GM12878 (cell line): ENCODE results near the gene ATN1. TPM values are rescaled to one million over a fixed set of nuclear protein-coding genes. Genes with fewer than 3 reads are reported as not detected.

Source experiments
- BCLAF1 ChIP-seq: fragments of 450-650 bp; IDR thresholded peaks from 2 replicates; pipeline ENCODE4 v1.6.1; 2017; ENCODE audit warnings: antibody characterized with exemption, mild to moderate bottlenecking, moderate library complexity
- CUX1 ChIP-seq: IDR thresholded peaks from 2 replicates; pipeline ENCODE4 v1.6.1; 2012; ENCODE audit warnings: improper control_type of control experiment, low read depth, low read length; ENCODE audit not compliant: insufficient replicate concordance
- IKZF2 ChIP-seq, 2 experiments: fragments of 450-650 bp; IDR thresholded peaks; 2 replicates each; pipeline ENCODE4 v1.6.1; 2017; ENCODE audit warnings: mild to moderate bottlenecking in 2 of 2, moderate library complexity in 2 of 2
- MAX ChIP-seq: IDR thresholded peaks from 2 replicates; pipeline ENCODE4 v1.6.1; 2012; ENCODE audit warnings: low read depth, low read length, improper control_type of control experiment
- MEF2B ChIP-seq: fragments of 450-650 bp; IDR thresholded peaks from 2 replicates; pipeline ENCODE4 v1.6.1; 2018; ENCODE audit warnings: mild to moderate bottlenecking, moderate library complexity; ENCODE audit not compliant: partially characterized antibody, poor library complexity, severe bottlenecking
- MYC ChIP-seq: IDR thresholded peaks from 2 replicates; pipeline ENCODE4 v1.6.1; 2011; ENCODE audit warnings: mild to moderate bottlenecking, low read length, moderate library complexity, inconsistent platforms; ENCODE audit not compliant: insufficient read depth, insufficient replicate concordance, insufficient read length, severe bottlenecking
- PRDM15 ChIP-seq: fragments of 450-650 bp; formaldehyde crosslinking; IDR thresholded peaks from 2 replicates; pipeline ENCODE4 v1.4.0; 2020; ENCODE audit warnings: mild to moderate bottlenecking, moderate library complexity
- RELB ChIP-seq: fragments of 450-650 bp; IDR thresholded peaks from 2 replicates; pipeline ENCODE4 v1.6.1; 2017; ENCODE audit warnings: low read depth, mild to moderate bottlenecking, moderate library complexity
- TCF7 ChIP-seq: IDR thresholded peaks from 2 replicates; pipeline ENCODE4 v1.6.1; 2014; ENCODE audit warnings: antibody characterized with exemption, borderline replicate concordance
- ZBTB33 ChIP-seq: fragments of 450-650 bp; IDR thresholded peaks from 2 replicates; pipeline ENCODE4 v1.6.1; 2017; ENCODE audit warnings: mild to moderate bottlenecking
- polyA plus RNA-seq, 11 experiments: library from polyadenylated mRNA; depleted of rRNA in 4 of 11; unstranded in 6 of 11; stranded (reverse) in 5 of 11; fragments of >200 nt; fragmentation: Nextera tagmentation in 4 of 11; fragmentation: Illumina TruSeq in 1 of 11; extraction: Ambion mirVana in 4 of 11; extraction: Trizol in 1 of 11; gene quantifications; 1 replicate in 1 of 11; 2 replicates in 10 of 11; pipeline versions ENCODE4 v1.2.1 to v1.2.3, GENCODE V29; 2011 to 2016; ENCODE audit warnings: inconsistent platforms in 2 of 11, missing spikeins in 2 of 11, low read depth in 1 of 11
- total RNA-seq, 4 experiments: library from RNA; depleted of rRNA in 3 of 4; stranded (reverse); fragments of >200 nt in 3 of 4; fragmentation: Illumina TruSeq in 1 of 4; extraction: Trizol in 1 of 4; gene quantifications; 2 replicates each; pipeline versions ENCODE4 v1.2.1 to v1.2.3, GENCODE V29; 2013 to 2021

Gene ATN1
- total and polyA plus RNA-seq, 10 of the 15 experiments (the other 5 are each of a cell fraction or from before 2014, with no cell fraction given), result 0.08 to 44.5 (median 5.0) TPM

GRCh38 chr12:6965026-6965661, 37.4 kb downstream of the ATN1 start (continued):
- TF ChIP-seq PRDM15 (CRISPR knock-in tag), result no peak
- TF ChIP-seq CUX1, result no peak
- no peak for TF ChIP-seq MEF2B
- TF ChIP-seq MYC, result peak; percentile 24
- no peak for TF ChIP-seq BCLAF1
- no peak for TF ChIP-seq ZBTB33
- TF ChIP-seq IKZF2 (IDR thresholded peaks at IDR 0.05), result 0 out of 4 replicates have a peak, but pooled peaks of 1 of the 2 experiments have one; percentile 37
- no peak for TF ChIP-seq RELB
- TF ChIP-seq MAX, result peak; percentile 80; the same call in 1 of the 2 replicates
- TF ChIP-seq TCF7, result no peak
